ENCODE measurements around the gene WWP2. TPM values are rescaled to one million over a fixed set of nuclear protein-coding genes. Genes with fewer than 3 reads are reported as not detected.

Gene WWP2
- total and polyA plus RNA-seq, 2 experiments from 2014 or later, result 19.9 to 23.1 TPM

- Histone ChIP-seq H3K36me3 (replicated peaks; ENCODE audit: insufficient read depth, low read depth) (no peaks in the 10 kb centered on the region), H3K27me3 (no peaks in the 10 kb centered on the region), H3K4me2 (no peak overlapping the region), H3K79me2 (peaks cover 6% of the 10 kb centered on the region), H3K4me1 (ENCODE audit: insufficient read depth) (no peaks in the 10 kb centered on the region), H4K20me1 (ENCODE audit: insufficient read depth, poor library complexity, severe bottlenecking) (no peaks in the 10 kb centered on the region), H2AFZ (no peak overlapping the region), H3K4me3 (no peak overlapping the region), H3K9me2 (replicated peaks; ENCODE audit: insufficient read depth) (no peaks in the 10 kb centered on the region), H3K9me3 (ENCODE audit: low read depth) (no peaks in the 10 kb centered on the region), H3K27ac (no peak overlapping the region)
- WGBS (ENCODE audit: low lambda C conversion rate, missing lambda C conversion rate), result 97% methylated on average over 35 of the region's 35 CpGs
- TF ChIP-seq EZH2 (IDR thresholded peaks at IDR 0.05; ENCODE audit: borderline replicate concordance), result no peak
- TF ChIP-seq, protein P1, sequence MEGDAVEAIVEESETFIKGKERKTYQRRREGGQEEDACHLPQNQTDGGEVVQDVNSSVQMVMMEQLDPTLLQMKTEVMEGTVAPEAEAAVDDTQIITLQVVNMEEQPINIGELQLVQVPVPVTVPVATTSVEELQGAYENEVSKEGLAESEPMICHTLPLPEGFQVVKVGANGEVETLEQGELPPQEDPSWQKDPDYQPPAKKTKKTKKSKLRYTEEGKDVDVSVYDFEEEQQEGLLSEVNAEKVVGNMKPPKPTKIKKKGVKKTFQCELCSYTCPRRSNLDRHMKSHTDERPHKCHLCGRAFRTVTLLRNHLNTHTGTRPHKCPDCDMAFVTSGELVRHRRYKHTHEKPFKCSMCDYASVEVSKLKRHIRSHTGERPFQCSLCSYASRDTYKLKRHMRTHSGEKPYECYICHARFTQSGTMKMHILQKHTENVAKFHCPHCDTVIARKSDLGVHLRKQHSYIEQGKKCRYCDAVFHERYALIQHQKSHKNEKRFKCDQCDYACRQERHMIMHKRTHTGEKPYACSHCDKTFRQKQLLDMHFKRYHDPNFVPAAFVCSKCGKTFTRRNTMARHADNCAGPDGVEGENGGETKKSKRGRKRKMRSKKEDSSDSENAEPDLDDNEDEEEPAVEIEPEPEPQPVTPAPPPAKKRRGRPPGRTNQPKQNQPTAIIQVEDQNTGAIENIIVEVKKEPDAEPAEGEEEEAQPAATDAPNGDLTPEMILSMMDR (IDR thresholded peaks at IDR 0.05; ENCODE audit: poor library complexity), result no peak
- no peak for TF ChIP-seq EZH2phosphoT487 (IDR thresholded peaks at IDR 0.05; ENCODE audit: low read depth, severe bottlenecking, unreplicated experiment)
- DNase-seq (ENCODE audit: low spot score), result no peak
Observed at GRCh38 chr16:69744363-69745231, 17.5 kb upstream of the WWP2 start.

GRCh38 chr16:69745232-69745612, 16.9 kb upstream of the WWP2 start:
- no peak overlapping the region for H3K27ac ChIP-seq
- no peak overlapping the region for H3K4me3 ChIP-seq
- no peaks in the 10 kb centered on the region for H3K36me3 ChIP-seq (replicated peaks; ENCODE audit: insufficient read depth, low read depth)
- no peak overlapping the region for H3K4me2 ChIP-seq
- H3K9me2 ChIP-seq (replicated peaks; ENCODE audit: insufficient read depth), result no peaks in the 10 kb centered on the region
- peaks cover 9% of the 10 kb centered on the region for H3K79me2 ChIP-seq
- no peaks in the 10 kb centered on the region for H3K9me3 ChIP-seq (ENCODE audit: low read depth)
- H3K27me3 ChIP-seq, result no peaks in the 10 kb centered on the region
- no peaks in the 10 kb centered on the region for H4K20me1 ChIP-seq (ENCODE audit: insufficient read depth, poor library complexity, severe bottlenecking)
- H2AFZ ChIP-seq, result no peak overlapping the region
- TF ChIP-seq, protein P1 (IDR thresholded peaks at IDR 0.05; ENCODE audit: poor library complexity), result no peak
- TF ChIP-seq EZH2 (IDR thresholded peaks at IDR 0.05; ENCODE audit: borderline replicate concordance), result no peak
- no peaks in the 10 kb centered on the region for H3K4me1 ChIP-seq (ENCODE audit: insufficient read depth)
- DNase-seq (ENCODE audit: low spot score), result no peak
- WGBS (ENCODE audit: low lambda C conversion rate, missing lambda C conversion rate), result 97% methylated on average over 11 of the region's 11 CpGs

DNA sequence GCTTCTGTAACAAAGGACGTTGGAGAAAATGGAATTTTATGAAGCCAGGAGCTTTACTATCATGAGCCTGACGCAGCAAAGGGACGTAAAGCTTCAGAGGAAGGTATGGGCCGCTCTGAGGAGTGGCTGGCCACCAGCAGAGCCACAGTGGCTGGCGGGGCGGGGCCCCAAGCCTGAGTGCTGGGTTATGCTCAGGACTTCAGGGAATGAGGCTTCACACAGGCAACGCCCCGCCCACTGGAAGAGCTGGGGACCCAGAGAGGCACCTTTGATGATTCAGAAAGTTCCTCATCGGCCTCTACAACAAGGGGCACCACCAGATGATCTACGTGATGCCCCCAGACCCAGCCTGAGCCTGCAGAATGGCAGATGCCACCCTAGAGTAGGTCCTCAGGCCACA, 16.2 kb upstream of the WWP2 start:
- 91% methylated on average over 10 of the region's 10 CpGs for WGBS (ENCODE audit: low lambda C conversion rate, missing lambda C conversion rate)
- peaks cover under 1% of the 10 kb centered on the region for H4K20me1 ChIP-seq (ENCODE audit: insufficient read depth, poor library complexity, severe bottlenecking)
- H3K9me3 ChIP-seq (ENCODE audit: low read depth), result no peaks in the 10 kb centered on the region
- H3K79me2 ChIP-seq, result peaks cover 16% of the 10 kb centered on the region
- H3K4me1 ChIP-seq (ENCODE audit: insufficient read depth), result no peaks in the 10 kb centered on the region
- H3K4me2 ChIP-seq, result no peak overlapping the region
- TF ChIP-seq, protein P1 (IDR thresholded peaks at IDR 0.05; ENCODE audit: poor library complexity), result no peak
- no peak for TF ChIP-seq EZH2phosphoT487 (IDR thresholded peaks at IDR 0.05; ENCODE audit: low read depth, severe bottlenecking, unreplicated experiment)
- no peak for TF ChIP-seq EZH2 (IDR thresholded peaks at IDR 0.05; ENCODE audit: borderline replicate concordance)
- no peaks in the 10 kb centered on the region for H3K36me3 ChIP-seq (replicated peaks; ENCODE audit: insufficient read depth, low read depth)
- no peaks in the 10 kb centered on the region for H3K9me2 ChIP-seq (replicated peaks; ENCODE audit: insufficient read depth)
- DNase-seq (ENCODE audit: low spot score), result no peak
- no peak overlapping the region for H3K27ac ChIP-seq
- H3K4me3 ChIP-seq, result no peak overlapping the region
- no peak overlapping the region for H2AFZ ChIP-seq
- no peaks in the 10 kb centered on the region for H3K27me3 ChIP-seq
